GM21367 (cell line): ENCODE measurements around the gene ESR2.

Experiments used
- ATAC-seq: cut with Tn5 transposase; IDR thresholded peaks from one replicate; pipeline ENCODE4 v1.9.1; 2021; ENCODE audit not compliant: unreplicated experiment

ESR2 gene

GRCh38 chr14:64266239-64266638 is 27.9 kb downstream of the ESR2 start:
- no peak for ATAC-seq

GRCh38 chr14:64265222-64265621 is 28.9 kb downstream of the ESR2 start:
- no peak for ATAC-seq

GRCh38 chr14:64260418-64260817 is 33.8 kb downstream of the ESR2 start:
- no peak for ATAC-seq

- no peak for ATAC-seq
These were observed 38.4 kb downstream of the ESR2 start for GRCh38 chr14:64255756-64256155.

GRCh38 chr14:64253672-64254071 is 40.5 kb downstream of the ESR2 start:
- no peak for ATAC-seq

- no peak for ATAC-seq
These were observed 44.8 kb downstream of the ESR2 start for GRCh38 chr14:64249363-64249762.

GRCh38 chr14:64248689-64249088 is 45.5 kb downstream of the ESR2 start:
- no peak for ATAC-seq

- no peak for ATAC-seq
These were observed 47.0 kb downstream of the ESR2 start for GRCh38 chr14:64247195-64247594.

GRCh38 chr14:64246688-64247087 is 47.5 kb downstream of the ESR2 start:
- no peak for ATAC-seq

GRCh38 chr14:64245491-64245890 is 48.7 kb downstream of the ESR2 start:
- no peak for ATAC-seq

- no peak for ATAC-seq
These were observed 49.9 kb downstream of the ESR2 start for GRCh38 chr14:64244279-64244678.

- ATAC-seq: no peak
These were observed 55.5 kb downstream of the ESR2 start for GRCh38 chr14:64238631-64239030.

GRCh38 chr14:64238049-64238448 is 56.1 kb downstream of the ESR2 start:
- ATAC-seq: no peak

GRCh38 chr14:64235652-64236640 is 58.2 kb downstream of the ESR2 start:
- peak; percentile 59 for ATAC-seq

- no peak for ATAC-seq
These were observed 59.1 kb downstream of the ESR2 start for GRCh38 chr14:64234877-64235651.

- ATAC-seq: no peak
These were observed 60.5 kb downstream of the ESR2 start for GRCh38 chr14:64233531-64234190.

GRCh38 chr14:64232944-64233343 is 61.2 kb downstream of the ESR2 start:
- ATAC-seq: no peak

GRCh38 chr14:64232095-64232838 is 61.9 kb downstream of the ESR2 start:
- peak; percentile 38 for ATAC-seq

- ATAC-seq: no peak
These were observed 64.7 kb downstream of the ESR2 start for GRCh38 chr14:64229489-64229888.

- no peak for ATAC-seq
These were observed 66.3 kb downstream of the ESR2 start for GRCh38 chr14:64227856-64228255.
